Raji (cell line): ENCODE measurements around the gene LDLRAD4.

Source experiments
- POLR2A ChIP-seq: IDR thresholded peaks from 2 replicates; pipeline ENCODE4 v1.6.1; 2011; ENCODE audit warnings: low read depth, low read length, control low read depth; ENCODE audit not compliant: insufficient read depth

Gene LDLRAD4

DNA sequence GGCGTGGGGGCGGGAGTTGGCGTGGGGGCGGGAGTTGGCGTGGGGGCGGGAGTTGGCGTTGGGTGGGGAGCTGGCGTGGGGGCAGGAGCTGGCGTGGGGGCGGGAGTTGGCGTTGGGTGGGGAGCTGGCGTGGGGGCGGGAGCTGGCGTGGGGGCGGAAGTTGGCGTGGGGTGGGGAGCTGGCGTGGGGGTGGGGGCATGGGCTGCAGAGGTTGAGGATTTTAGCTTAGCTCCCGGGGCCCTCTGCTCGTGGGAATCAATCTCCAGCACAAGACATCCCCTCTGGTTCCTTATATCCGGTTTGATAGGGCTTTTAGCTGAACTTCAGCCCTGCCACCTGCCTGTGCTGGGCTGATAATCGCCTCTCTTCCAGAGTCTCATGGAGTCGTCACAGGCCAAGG, 177.0 kb downstream of the LDLRAD4 start:
- TF ChIP-seq POLR2A: no peak

DNA sequence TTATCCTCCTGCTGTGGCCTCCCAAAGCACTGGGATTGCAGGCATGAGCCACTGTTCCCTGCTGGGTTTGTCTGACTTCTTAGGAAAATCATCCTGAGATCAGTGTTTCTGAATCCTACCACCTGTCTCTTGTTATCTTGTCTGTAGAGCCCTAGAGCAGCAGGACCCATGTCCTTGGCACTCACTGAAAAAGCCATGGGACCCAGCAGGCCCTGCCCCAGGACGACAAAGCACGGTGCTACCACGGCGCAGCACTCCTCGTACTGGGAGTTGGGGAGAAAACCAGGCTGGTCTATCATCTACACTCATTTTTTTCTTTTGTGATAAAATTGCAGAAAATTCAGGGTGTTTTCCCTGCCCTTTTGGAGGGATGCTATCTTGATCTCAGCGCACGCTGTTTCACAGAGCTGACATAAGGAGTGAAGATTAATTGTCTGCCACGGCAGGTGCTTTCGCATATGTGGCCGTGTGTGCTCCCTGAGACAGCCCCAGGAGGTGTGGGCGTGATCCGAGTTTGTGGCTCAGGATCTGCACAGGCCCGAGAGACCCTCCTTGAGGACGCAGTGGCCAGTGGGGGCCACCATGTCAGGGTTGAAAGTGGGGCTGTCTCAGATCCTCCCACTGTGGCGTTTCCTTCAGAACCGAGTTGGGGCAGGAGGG, 179.1 kb downstream of the LDLRAD4 start:
- no peak for TF ChIP-seq POLR2A

GRCh38 chr18:13398631-13399030, 180.1 kb downstream of the LDLRAD4 start:
- TF ChIP-seq POLR2A: no peak

- TF ChIP-seq POLR2A: no peak
These were observed 181.0 kb downstream of the LDLRAD4 start for GRCh38 chr18:13399511-13399910.

GRCh38 chr18:13400636-13401315, 182.2 kb downstream of the LDLRAD4 start:
- TF ChIP-seq POLR2A: no peak

DNA sequence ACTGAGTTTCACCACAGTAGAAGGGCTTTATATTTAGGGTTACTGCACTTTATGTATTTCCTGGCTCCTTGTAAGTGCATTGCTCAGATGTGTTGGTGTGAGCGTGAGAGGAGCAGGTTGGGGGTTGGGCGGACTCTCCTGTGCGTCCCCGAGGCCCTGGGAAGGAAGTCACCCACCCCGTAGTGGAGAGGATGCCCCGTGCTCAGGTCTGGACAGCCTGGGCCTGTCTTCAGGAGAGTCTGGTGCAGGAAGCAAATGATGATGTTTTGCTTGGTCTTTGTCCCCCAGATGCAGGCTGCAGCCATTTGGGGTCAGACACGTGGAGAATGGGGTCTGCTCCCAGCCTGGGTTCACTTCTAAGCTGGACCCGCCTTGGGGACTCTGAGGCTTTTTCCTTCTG, 182.8 kb downstream of the LDLRAD4 start:
- no peak for TF ChIP-seq POLR2A

DNA sequence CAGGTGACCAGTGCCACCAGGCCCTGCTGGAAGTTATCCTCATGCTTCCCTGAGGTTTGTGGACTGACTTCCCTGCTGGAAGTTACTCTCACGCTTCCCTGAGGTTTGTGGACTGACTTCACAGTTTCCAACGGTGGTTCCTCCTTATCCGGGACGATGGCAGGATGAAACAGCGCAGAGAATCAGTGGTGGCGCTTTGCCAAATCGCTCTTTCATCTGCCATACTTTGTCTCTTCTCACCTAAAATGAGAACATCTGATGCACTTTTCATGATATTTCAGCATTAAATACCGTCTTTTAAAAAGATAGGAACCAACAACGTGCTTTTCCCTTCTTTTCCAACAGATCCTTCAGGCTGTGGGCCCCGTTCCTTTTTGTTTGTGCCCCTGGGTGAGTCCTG, 183.3 kb downstream of the LDLRAD4 start:
- no peak for TF ChIP-seq POLR2A

DNA sequence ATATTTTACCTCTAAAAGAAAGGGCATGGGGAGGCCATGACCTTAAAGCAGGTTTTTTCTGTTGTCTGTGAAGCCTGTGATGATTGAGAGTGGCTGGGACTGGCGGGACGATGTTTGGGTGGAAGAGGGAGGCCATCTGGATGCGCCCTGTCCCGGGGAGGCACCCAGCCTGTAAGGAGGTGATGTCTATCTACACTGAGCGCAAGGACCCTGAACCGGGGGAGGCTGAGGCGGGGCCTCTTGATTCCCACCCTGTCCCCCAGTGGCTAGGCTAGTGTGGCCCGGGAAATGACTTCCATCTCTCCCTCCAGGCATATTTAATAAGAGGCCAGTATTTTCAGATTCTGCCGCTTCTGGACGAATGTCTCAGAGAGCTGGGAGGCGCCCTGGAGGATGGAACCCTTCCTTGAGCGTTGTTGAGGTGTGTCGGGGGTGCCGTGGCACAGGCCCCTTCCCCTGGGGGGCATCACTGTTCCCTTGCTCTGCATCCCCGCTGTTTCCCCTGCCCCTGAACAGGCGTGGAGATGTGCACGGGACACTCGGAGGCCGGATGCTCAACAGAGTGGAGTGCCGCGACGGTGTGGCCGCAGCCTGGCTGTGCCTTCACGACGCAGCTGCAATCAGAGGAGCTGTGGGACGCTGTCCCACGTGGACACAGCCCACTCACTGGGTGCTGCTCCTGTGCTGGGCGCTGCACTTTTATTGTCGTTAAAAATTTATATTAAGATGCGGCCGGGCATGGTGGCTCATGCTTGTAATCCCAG, 185.4 kb downstream of the LDLRAD4 start:
- no peak for TF ChIP-seq POLR2A

DNA sequence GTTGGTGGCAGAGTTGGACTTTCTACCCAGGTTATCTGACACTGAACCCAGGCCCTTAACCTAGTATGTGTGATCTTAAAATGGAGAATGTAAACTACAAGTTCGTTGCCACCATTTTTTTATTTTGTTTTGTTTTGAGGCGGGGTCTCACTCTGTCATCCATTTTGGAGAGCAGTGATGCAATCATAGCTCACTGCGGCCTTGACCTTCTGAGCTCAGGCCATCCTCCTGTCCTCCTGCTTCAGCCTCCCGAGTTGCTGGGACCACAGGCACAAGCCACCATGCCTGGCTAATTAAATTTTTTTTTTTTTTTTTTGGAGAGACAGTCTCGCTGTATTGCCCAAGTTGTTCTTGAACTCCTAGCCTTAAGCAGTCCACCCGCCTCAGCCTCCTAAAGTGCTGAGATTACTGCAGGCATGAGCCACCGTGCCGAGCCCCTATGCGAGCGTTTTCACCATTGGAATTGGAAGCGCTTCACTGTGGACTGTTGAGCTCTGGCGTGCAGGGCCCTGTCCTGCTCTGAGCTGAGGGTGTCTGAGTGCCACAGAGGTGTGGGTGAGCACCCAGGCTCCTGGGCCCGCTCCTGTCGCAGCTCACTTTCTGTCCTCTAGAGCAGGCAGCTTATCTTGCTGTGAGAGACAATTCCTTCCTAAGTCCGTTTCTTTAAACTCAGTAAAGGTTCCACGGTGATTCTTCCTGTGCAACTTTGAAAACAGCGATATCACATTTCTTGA, 186.9 kb downstream of the LDLRAD4 start:
- no peak for TF ChIP-seq POLR2A

DNA sequence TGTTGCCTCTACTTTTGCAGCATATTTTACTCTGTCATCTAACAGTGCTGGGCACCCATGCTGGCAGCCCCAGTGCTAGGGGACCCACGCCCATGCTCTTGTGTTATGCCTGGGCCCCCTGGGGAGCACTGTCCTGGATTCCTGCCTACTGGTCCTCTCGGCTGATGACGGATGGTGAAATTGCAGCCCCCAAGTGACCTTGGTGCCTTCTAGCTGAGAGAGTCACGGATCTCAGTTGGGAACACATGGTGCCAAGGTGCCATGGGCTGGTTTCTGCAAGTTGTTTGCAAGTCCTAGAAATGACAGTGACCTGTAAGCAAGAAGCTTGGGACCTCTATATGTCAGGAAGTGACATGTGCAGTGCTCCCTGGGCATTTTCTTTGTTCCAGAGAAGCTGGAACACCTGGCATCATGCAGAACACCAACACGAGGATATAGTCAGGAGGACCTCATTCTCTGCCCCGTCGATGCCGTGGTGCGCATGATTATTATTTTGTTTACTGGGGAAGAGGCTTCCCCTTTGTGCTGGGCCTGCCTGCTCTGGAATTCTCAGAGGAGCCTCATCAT, 187.6 kb downstream of the LDLRAD4 start:
- TF ChIP-seq POLR2A: no peak

DNA sequence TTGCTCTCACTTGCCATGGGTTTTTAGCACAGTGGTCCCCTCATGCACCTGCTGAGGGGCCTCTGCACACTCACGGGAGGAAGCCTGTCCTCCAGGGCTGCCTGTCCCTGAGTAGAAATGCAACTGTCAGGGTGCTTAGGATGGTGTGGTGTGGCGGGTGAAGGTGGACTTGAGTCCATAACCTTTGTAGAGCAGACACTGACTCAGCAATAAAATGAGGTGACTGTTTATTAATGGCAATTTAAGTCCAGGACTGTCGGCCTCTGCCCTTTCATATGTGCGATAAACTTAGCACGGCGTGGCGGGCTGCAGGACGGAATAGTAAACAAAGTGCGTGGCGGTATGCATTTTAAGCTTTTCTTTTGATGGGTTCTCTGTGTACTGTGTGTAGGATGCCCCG, 188.2 kb downstream of the LDLRAD4 start:
- TF ChIP-seq POLR2A: no peak

DNA sequence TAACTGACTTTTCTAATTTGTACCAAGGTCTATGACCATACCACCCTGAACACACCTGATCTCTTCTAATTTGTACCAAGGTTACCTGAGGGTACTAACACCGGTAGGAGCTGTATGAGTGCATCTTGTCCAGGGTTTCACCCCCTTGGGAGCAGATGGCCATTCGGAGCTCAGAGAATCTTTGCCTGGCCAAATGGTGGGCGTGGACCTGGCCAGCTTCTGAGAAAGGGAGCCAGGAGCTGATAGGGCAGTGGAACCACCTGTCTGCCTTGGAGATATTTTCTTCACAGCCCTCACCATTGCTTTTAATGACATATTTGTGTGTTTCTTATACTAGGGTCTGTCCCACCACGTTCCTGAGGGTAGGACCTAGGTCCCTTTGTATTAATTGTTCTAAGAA, 188.9 kb downstream of the LDLRAD4 start:
- no peak for TF ChIP-seq POLR2A

DNA sequence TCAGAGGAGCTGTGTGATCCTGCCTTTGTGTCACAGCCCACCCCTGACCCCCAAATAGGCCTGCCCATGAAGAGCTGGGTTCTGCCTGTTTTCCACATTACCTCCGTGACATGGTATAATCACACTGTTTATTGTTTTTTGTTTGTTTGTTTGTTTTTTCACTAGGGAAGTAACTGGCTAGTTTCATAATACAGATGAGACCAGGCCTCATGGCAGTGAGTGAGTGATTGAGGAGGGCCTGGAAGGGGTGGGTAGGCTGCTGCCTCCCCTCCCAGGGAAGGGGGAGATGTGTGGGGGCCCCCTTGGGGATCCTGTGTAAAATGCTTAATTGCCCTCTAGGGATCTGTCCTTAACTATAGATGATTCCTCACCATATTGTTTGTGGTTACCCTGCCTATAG, 190.5 kb downstream of the LDLRAD4 start:
- TF ChIP-seq POLR2A: no peak

DNA sequence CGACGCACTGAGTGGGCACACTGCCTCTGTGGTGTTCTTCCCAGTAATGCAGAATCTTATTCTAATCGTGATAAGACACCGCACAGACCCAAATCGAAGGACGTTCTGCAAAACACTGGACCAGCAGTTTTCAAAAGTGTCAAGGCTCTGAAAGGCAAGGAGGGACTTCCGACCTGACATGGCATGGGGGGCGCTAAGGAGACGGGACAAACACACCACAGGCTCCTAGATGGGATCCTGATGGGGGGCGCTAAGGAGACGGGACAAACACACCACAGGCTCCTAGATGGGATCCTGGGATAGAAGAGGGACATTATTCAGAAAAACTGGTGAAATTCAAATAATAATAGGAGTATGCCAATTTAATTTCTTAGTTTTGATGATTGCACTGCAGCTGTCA, 191.4 kb downstream of the LDLRAD4 start:
- no peak for TF ChIP-seq POLR2A

DNA sequence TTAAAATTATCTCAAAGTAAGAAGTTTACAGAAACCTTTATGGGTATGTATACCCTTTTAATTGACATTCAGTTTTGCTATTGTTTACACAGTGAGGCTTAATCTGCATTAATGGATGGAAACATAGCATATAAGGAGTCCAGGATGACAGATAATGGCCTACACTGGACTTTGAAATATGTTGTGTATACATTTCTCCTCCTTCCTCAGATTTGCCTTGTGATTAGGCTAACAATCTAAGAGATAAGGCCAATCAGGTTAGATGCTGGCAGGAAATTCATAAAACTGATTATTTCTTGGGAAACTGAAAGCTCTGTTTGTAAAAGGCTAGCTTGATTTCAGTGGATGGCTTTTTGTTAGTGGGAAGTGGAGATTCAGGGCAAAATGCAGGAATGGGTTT, 191.9 kb downstream of the LDLRAD4 start:
- no peak for TF ChIP-seq POLR2A
